ENCODE results near the gene DLK1.

The DLK1 gene

GRCh38 chr14:100734031-100734990 lies 7.6 kb downstream of the DLK1 start:
- 93% methylated on average over 52 of the region's 52 CpGs for WGBS
- peaks cover 10% of the 10 kb centered on the region for H3K27me3 ChIP-seq (ENCODE audit: insufficient read depth, low read length)
- no peaks in the 10 kb centered on the region for H3K9me3 ChIP-seq (ENCODE audit: insufficient read depth, low read depth, low read length)

GRCh38 chr14:100735271-100735670 lies 8.6 kb downstream of the DLK1 start:
- Histone ChIP-seq H3K4me1 (ENCODE audit: insufficient read depth, low read length) (no peaks in the 10 kb centered on the region; the same call in 1 of the 2 replicates), H3K27me3 (ENCODE audit: insufficient read depth, low read length) (peaks cover 4% of the 10 kb centered on the region), H3K27ac (ENCODE audit: low read depth, low read length) (no peak overlapping the region), H3K36me3 (ENCODE audit: insufficient read depth, low read length) (no peaks in the 10 kb centered on the region; the same call in 1 of the 2 replicates), H3K9me3 (ENCODE audit: insufficient read depth, low read depth, low read length) (no peaks in the 10 kb centered on the region), H3K9ac (ENCODE audit: low read depth, low read length) (no peak overlapping the region), H3K4me3 (ENCODE audit: low read length) (no peak overlapping the region)
- WGBS, result 94% methylated on average over 17 of the region's 17 CpGs

More at GRCh38 chr14:100734031-100734990, 7.6 kb downstream of the DLK1 start:
- Histone ChIP-seq H3K4me1 (ENCODE audit: insufficient read depth, low read length) (no peaks in the 10 kb centered on the region; the same call in 1 of the 2 replicates), H3K36me3 (ENCODE audit: insufficient read depth, low read length) (no peaks in the 10 kb centered on the region; the same call in 1 of the 2 replicates), H3K4me3 (ENCODE audit: low read length) (no peak overlapping the region), H3K27ac (ENCODE audit: low read depth, low read length) (no peak overlapping the region), H3K9ac (ENCODE audit: low read depth, low read length) (no peak overlapping the region)

DNA sequence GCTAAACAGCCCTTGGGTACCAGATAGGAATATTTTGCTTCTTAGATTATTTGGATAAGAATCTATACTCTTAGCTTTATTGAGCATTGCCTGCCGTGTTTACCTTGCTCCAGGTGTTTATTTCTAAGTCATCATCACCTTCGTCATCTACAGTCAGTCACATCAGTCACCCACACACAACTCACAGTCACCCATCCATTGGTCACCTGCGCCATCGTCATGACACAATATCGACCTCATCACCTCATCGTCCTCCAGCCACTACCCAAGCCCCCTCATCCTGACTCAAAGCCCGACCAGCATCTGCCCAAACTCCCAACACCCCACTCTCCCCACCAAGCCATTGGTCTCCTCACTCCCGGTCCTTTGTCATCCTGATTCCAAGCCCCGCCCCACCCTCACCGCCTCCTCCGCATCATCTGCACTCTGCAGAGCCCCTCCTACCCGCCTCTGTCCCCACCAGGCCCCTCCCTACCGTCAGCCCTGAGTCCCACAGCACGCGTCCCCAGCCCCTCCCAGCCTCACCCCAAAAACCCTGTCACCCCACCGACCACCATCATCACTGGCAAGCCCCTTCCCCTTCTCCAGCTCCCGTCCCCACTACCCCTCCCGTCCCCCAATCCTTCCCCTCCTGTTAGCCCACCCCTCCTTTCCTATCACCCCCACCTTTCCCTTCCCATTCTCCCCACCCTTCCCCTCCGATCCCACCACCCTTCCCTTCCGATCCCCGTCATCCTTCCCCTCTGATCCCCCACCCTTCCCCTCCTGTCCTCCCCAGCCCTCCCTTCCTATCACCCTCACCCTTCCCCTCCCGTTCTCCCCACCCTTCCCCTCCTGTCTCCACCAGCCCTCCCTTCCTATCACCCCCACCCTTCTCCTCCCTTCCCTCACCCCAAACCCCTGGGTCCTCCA lies 9.8 kb downstream of the DLK1 start:
- H3K9me3 ChIP-seq (ENCODE audit: insufficient read depth, low read depth, low read length), result peaks cover 3% of the 10 kb centered on the region; the same call in 1 of the 2 replicates
- WGBS, result 82% methylated on average over 22 of the region's 22 CpGs
- H3K27me3 ChIP-seq (ENCODE audit: insufficient read depth, low read length), result no peaks in the 10 kb centered on the region
- no peak overlapping the region for H3K27ac ChIP-seq (ENCODE audit: low read depth, low read length)
- H3K4me1 ChIP-seq (ENCODE audit: insufficient read depth, low read length), result no peaks in the 10 kb centered on the region; the same call in 1 of the 2 replicates
- H3K4me3 ChIP-seq (ENCODE audit: low read length), result no peak overlapping the region
- no peak overlapping the region for H3K9ac ChIP-seq (ENCODE audit: low read depth, low read length)
- no peaks in the 10 kb centered on the region; the same call in 1 of the 2 replicates for H3K36me3 ChIP-seq (ENCODE audit: insufficient read depth, low read length)

- WGBS, result 93% methylated on average over 17 of the region's 17 CpGs
These were observed 10.8 kb downstream of the DLK1 start for GRCh38 chr14:100737526-100737925.

DNA sequence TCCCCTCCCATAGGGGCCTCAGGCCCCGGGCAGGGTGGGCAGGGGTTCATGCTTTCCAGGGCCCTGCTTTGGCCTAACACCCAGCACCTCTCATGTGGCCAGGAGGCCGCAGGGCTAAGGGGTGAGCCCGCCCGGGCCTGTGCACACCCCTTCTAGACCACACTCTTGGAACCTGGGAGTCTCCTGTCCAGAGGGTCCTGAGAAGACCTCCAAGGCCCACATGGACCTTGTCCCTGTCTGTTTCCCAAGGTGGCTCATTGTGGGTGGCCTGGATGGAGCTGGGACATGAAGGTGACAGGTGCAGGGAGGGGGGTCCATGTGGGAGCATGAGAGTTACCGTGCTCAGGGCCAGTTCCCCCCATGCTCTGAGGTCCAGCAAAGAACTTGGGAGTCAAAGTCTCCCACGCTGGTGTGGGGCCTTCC lies 11.6 kb downstream of the DLK1 start:
- no peaks in the 10 kb centered on the region; the same call in 1 of the 2 replicates for H3K36me3 ChIP-seq (ENCODE audit: insufficient read depth, low read length)
- no peaks in the 10 kb centered on the region for H3K27me3 ChIP-seq (ENCODE audit: insufficient read depth, low read length)
- H3K4me3 ChIP-seq (ENCODE audit: low read length), result no peak overlapping the region
- H3K9ac ChIP-seq (ENCODE audit: low read depth, low read length), result no peak overlapping the region
- 93% methylated on average over 6 of the region's 6 CpGs for WGBS
- no peaks in the 10 kb centered on the region for H3K4me1 ChIP-seq (ENCODE audit: insufficient read depth, low read length)
- no peak overlapping the region for H3K27ac ChIP-seq (ENCODE audit: low read depth, low read length)
- H3K9me3 ChIP-seq (ENCODE audit: insufficient read depth, low read depth, low read length), result peaks cover 8% of the 10 kb centered on the region; the same call in 1 of the 2 replicates

More at GRCh38 chr14:100737526-100737925, 10.8 kb downstream of the DLK1 start:
- peaks cover 8% of the 10 kb centered on the region; the same call in 1 of the 2 replicates for H3K9me3 ChIP-seq (ENCODE audit: insufficient read depth, low read depth, low read length)
- H3K9ac ChIP-seq (ENCODE audit: low read depth, low read length), result no peak overlapping the region
- no peaks in the 10 kb centered on the region for H3K27me3 ChIP-seq (ENCODE audit: insufficient read depth, low read length)
- H3K4me3 ChIP-seq (ENCODE audit: low read length), result no peak overlapping the region
- H3K36me3 ChIP-seq (ENCODE audit: insufficient read depth, low read length), result no peaks in the 10 kb centered on the region; the same call in 1 of the 2 replicates
- no peaks in the 10 kb centered on the region; the same call in 1 of the 2 replicates for H3K4me1 ChIP-seq (ENCODE audit: insufficient read depth, low read length)
- H3K27ac ChIP-seq (ENCODE audit: low read depth, low read length), result no peak overlapping the region

GRCh38 chr14:100738704-100739131 lies 12.0 kb downstream of the DLK1 start:
- H3K27ac ChIP-seq (ENCODE audit: low read depth, low read length), result no peak overlapping the region
- 93% methylated on average over 10 of the region's 10 CpGs for WGBS
- no peaks in the 10 kb centered on the region for H3K27me3 ChIP-seq (ENCODE audit: insufficient read depth, low read length)
- H3K4me1 ChIP-seq (ENCODE audit: insufficient read depth, low read length), result no peaks in the 10 kb centered on the region
- no peak overlapping the region for H3K4me3 ChIP-seq (ENCODE audit: low read length)
- H3K36me3 ChIP-seq (ENCODE audit: insufficient read depth, low read length), result no peaks in the 10 kb centered on the region; the same call in 1 of the 2 replicates
- H3K9ac ChIP-seq (ENCODE audit: low read depth, low read length), result no peak overlapping the region
- H3K9me3 ChIP-seq (ENCODE audit: insufficient read depth, low read depth, low read length), result peaks cover 8% of the 10 kb centered on the region; the same call in 1 of the 2 replicates

DNA sequence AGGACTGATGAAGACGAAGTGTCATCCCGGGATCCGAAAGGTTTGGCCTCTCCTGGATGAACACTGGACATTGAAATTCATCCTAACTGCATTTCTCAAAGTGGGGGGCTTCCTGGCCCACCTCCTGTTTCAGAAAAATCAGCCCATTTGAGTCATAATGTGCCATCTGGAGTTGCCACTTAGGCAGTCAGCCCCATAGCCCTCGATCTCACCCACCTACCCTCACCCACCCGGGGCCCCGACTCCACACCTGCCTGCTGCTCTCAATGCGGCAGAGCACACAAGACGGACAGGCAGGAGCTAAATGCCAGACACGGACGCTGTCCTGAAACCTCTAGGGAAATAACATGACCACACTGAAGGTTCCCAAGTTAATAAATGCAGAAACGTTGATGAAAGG lies 12.6 kb downstream of the DLK1 start:
- Histone ChIP-seq H3K4me1 (ENCODE audit: insufficient read depth, low read length) (no peaks in the 10 kb centered on the region), H3K27ac (ENCODE audit: low read depth, low read length) (no peak overlapping the region), H3K36me3 (ENCODE audit: insufficient read depth, low read length) (no peaks in the 10 kb centered on the region; the same call in 1 of the 2 replicates), H3K9ac (ENCODE audit: low read depth, low read length) (no peak overlapping the region), H3K4me3 (ENCODE audit: low read length) (no peak overlapping the region), H3K27me3 (ENCODE audit: insufficient read depth, low read length) (no peaks in the 10 kb centered on the region), H3K9me3 (ENCODE audit: insufficient read depth, low read depth, low read length) (peaks cover 8% of the 10 kb centered on the region; the same call in 1 of the 2 replicates)
- WGBS, result 91% methylated on average over 11 of the region's 11 CpGs

DNA sequence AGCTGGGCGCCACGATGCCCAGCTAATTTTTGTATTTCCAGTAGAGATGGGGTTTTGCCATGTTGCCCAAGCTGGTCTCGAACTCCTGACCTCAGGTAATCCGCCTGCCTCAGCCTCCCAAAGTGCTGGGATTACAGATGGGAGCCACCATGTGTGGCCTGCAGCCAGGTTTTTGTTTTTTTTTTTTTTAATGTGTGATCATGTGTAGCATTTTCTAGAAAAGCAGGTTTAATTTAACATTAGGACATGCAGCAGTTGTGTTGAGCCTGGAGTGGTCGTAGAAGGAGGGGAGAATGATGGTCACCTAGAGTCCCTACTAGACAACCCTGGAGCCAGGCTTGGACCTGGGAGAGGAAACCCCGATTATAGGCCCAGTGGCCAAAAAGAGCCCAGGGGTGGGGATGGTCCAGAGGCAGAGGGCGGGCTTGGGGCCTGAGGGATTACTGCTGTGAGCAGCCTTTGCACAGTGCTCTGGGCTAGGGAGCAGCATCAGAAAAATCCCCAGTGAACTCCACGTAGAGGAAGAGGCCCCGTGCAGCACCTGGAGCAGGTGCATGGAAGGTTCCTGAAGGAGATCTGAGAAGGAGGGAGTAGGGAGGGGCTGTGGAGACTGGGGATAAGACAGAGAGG lies 13.6 kb downstream of the DLK1 start:
- Histone ChIP-seq H3K9ac (ENCODE audit: low read depth, low read length) (no peak overlapping the region), H3K4me3 (ENCODE audit: low read length) (no peak overlapping the region), H3K27ac (ENCODE audit: low read depth, low read length) (no peak overlapping the region), H3K4me1 (ENCODE audit: insufficient read depth, low read length) (no peaks in the 10 kb centered on the region), H3K27me3 (ENCODE audit: insufficient read depth, low read length) (no peaks in the 10 kb centered on the region), H3K9me3 (ENCODE audit: insufficient read depth, low read depth, low read length) (peaks cover 8% of the 10 kb centered on the region; the same call in 1 of the 2 replicates), H3K36me3 (ENCODE audit: insufficient read depth, low read length) (no peaks in the 10 kb centered on the region; the same call in 1 of the 2 replicates)
- WGBS, result 83% methylated on average over 9 of the region's 9 CpGs

DNA sequence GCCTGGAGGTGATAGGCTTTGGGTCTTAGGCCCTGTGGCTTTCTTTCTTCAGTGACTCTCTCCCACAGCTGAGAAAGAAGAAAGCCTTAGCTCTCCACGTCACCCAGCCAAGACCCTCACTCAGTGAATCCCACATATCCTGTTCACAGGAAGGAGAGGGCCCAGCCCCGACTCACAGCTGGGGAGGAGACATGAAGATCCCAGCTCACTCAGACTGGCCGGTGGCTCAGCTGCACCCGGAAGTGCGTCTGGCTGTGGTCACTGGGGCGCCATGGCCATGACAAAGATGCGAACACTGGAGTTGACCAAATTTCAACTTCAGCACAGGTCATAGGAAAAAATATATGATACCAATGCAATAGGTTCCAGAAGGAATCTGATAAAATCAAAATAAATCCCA lies 14.2 kb downstream of the DLK1 start:
- H3K27me3 ChIP-seq (ENCODE audit: insufficient read depth, low read length), result no peaks in the 10 kb centered on the region
- no peak overlapping the region for H3K27ac ChIP-seq (ENCODE audit: low read depth, low read length)
- H3K9me3 ChIP-seq (ENCODE audit: insufficient read depth, low read depth, low read length), result peaks cover 8% of the 10 kb centered on the region; the same call in 1 of the 2 replicates
- no peak overlapping the region for H3K9ac ChIP-seq (ENCODE audit: low read depth, low read length)
- H3K36me3 ChIP-seq (ENCODE audit: insufficient read depth, low read length), result no peaks in the 10 kb centered on the region; the same call in 1 of the 2 replicates
- H3K4me1 ChIP-seq (ENCODE audit: insufficient read depth, low read length), result no peaks in the 10 kb centered on the region
- 93% methylated on average over 7 of the region's 7 CpGs for WGBS
- H3K4me3 ChIP-seq (ENCODE audit: low read length), result no peak overlapping the region

DNA sequence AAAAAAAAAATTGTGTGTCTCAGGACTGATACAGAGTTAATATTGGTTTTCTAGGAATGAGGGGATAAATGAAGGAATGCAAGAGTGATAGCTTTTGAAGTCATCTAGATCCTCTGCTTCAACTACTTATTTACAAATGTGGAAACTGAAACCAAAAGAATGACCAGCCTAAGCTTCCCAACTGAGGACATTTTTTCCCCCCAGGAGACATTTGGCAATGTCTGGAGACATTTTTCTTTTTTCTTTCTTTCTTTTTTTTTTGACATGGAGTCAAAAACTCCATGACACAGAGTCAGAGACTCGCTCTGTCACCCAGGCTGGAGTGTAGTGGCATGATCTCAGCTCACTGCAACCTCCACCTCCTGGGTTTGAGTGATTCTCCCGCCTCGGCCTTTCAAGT lies 15.3 kb downstream of the DLK1 start:
- WGBS, result 60% methylated on average over 3 of the region's 3 CpGs
- H3K36me3 ChIP-seq (ENCODE audit: insufficient read depth, low read length), result no peaks in the 10 kb centered on the region
- H3K9me3 ChIP-seq (ENCODE audit: insufficient read depth, low read depth, low read length), result peaks cover 8% of the 10 kb centered on the region; the same call in 1 of the 2 replicates

More for the DNA sequence above, 15.3 kb downstream of the DLK1 start:
- Histone ChIP-seq H3K4me3 (ENCODE audit: low read length) (no peak overlapping the region), H3K27me3 (ENCODE audit: insufficient read depth, low read length) (no peaks in the 10 kb centered on the region), H3K4me1 (ENCODE audit: insufficient read depth, low read length) (no peaks in the 10 kb centered on the region), H3K27ac (ENCODE audit: low read depth, low read length) (no peak overlapping the region), H3K9ac (ENCODE audit: low read depth, low read length) (no peak overlapping the region)

Measured in HUES64 (cell line).